HTR-8/SVneo (cell line): Measurements from ENCODE around the gene TLE1.
A peak's percentile ranks its signal among the peaks of the same experiment; 100 is the strongest.

ENCODE experiments used
- DNase-seq: peaks from one replicate; pipeline ENCODE4 v3.0.0; 2011; ENCODE audit warnings: low spot score, mixed read lengths; ENCODE audit not compliant: insufficient read length
- FAIRE-seq: peaks from 2 replicates; lab custom pipeline; 2011; peaks lifted over from hg19 to GRCh38; lab: Jason Lieb, UNC

Gene TLE1

DNA sequence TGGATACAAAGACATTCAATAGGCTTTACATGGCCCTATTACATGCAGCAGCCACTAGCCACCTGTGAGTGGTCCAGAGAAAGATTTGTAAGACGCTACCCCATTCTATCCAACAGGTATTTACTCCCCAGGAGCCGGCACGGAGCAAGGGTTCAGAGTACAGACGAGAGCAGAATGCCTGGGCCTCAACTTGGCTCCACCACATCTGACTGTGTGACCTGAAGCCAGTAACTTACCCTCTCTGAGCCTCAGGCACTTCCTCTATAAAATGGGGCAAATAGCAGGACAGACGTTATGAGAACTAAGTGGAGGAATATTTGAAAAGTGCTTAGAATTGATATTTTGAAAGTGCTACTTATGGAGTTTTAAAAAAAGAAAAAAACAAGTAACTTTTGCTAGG, 100.0 kb downstream of the TLE1 start:
- no peak for FAIRE-seq
- no peak for DNase-seq

DNA sequence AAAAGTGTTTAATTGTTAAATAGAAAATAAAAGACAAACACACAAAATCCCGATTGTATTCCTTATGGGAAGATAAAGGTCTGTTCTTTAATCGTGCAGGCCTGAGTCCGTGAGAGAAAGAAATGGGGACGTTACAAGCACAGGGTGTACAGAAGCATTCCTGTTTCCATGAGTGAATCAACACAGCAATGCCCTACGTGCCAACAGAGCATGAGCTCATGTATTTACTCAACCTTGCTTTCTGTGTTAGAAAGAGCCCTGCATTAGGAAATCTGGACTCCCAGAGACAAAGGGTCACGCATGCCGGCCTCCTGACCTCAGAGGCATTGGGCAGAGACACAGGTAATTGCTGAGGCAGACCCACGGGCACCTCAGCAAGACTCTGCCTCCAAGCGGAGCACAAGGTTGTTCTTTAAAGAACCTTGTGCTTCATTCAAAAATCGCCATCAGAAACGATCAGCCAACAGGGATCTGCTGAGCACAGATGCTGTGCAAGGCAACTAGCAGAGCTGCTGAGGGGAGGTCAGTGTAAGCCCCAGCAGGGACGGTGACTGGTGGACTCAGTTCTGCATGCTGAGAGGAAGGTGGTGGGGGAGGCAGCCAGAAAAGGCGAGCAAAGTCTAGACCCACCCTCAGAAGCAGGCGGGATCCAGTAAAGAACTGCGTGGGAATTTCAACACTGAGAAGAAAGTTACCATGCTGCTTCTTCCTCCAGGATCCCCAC, 101.0 kb downstream of the TLE1 start:
- DNase-seq (no peak), FAIRE-seq (no peak)

- FAIRE-seq (no peak), DNase-seq (no peak)
These were observed 102.6 kb downstream of the TLE1 start for GRCh38 chr9:81586786-81587185.

GRCh38 chr9:81585191-81585763, 104.1 kb downstream of the TLE1 start:
- FAIRE-seq (no peak), DNase-seq (no peak)

DNA sequence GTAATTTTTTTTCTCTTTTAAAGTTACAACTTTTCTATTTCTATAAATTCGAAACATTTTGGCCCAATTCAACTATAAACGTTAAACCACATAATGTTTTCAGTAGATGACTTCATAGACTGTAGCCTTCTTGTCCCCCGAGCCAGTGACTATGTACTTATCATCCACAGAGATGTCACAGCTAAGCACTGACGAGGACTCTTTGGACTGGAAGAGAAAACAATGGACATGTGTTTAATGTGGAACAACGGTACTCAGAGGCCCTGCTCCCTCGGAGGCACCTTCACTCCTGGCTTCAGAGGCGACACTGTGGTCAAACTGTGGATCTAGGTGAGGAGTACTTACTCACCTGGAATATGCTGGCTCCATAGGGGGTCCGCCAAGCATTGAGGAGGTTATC, 105.2 kb downstream of the TLE1 start:
- DNase-seq, result no peak
- FAIRE-seq, result no peak

- FAIRE-seq (no peak), DNase-seq (no peak)
These were observed 107.4 kb downstream of the TLE1 start for GRCh38 chr9:81581986-81582385.

- no peak for FAIRE-seq
- DNase-seq, result no peak
These were observed 110.0 kb downstream of the TLE1 start for GRCh38 chr9:81579381-81579780.

GRCh38 chr9:81578606-81579005, 110.7 kb downstream of the TLE1 start:
- FAIRE-seq (no peak), DNase-seq (no peak)

DNA sequence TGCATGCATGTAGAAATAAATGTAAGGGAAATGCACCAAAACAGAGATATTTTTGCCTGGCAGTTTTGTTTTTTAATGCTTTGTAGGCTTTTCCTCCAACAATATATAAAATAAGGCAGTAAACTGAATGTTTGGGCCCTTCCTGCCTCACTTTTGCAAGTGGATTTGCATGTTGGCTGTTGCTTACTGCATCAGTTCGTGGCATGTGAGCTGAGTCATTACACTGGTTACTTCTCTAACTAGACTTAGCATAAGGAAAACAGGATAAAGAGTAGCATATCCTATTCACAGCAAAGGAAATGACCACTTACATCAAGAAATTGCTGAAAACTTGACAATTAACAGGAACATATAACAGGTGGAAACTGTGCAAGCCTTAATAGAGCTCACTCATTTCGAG, 113.4 kb downstream of the TLE1 start:
- FAIRE-seq (no peak), DNase-seq (no peak)

GRCh38 chr9:81574405-81574804, 114.9 kb downstream of the TLE1 start:
- DNase-seq (no peak), FAIRE-seq (no peak)

- no peak for DNase-seq
- no peak for FAIRE-seq
These were observed 115.7 kb downstream of the TLE1 start for GRCh38 chr9:81573415-81574321.

- DNase-seq, result no peak
- no peak for FAIRE-seq
These were observed 119.3 kb downstream of the TLE1 start for GRCh38 chr9:81570083-81570482.

GRCh38 chr9:81566074-81566698, 123.2 kb downstream of the TLE1 start:
- no peak for FAIRE-seq

DNA sequence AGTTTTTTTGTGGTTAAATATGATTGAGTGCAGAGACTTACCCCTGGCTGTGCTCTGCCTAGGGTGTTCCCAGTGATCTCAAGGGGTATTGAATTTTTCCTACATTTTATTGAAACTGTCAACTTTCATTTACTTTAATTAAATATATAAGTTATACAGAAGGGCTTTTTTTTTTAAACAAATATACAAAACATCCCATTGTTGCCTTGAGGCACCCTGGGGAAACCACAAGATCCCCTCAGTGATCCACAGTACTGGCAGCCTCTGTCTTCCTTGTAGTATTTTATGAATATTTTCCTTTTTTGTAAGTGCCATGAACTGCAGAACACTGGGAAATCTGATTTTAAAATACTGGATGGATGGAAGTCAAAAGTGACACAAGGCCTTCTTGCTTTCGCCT, 123.7 kb downstream of the TLE1 start:
- DNase-seq (no peak), FAIRE-seq (no peak)

More at GRCh38 chr9:81566074-81566698, 123.2 kb downstream of the TLE1 start:
- DNase-seq, result no peak

DNA sequence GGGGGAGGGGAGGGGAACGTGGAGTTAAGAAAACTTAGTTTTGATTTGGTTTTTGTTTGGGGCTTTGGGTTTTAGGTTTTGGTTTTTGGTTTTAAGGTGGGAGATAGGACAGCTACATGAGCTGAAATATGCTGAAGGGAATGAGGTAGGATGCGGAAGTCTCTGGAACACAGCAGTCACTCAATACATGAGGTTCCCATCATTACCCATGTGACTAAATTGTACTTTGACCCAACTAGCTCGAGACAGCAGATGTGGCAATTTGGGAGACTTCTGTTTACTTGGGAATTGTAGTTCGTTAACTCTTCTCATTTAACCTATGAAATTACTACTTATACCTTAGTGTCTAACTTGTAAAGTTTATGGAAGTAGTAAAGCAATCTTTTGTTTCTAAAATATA, 124.2 kb downstream of the TLE1 start:
- FAIRE-seq (no peak), DNase-seq (no peak)

DNA sequence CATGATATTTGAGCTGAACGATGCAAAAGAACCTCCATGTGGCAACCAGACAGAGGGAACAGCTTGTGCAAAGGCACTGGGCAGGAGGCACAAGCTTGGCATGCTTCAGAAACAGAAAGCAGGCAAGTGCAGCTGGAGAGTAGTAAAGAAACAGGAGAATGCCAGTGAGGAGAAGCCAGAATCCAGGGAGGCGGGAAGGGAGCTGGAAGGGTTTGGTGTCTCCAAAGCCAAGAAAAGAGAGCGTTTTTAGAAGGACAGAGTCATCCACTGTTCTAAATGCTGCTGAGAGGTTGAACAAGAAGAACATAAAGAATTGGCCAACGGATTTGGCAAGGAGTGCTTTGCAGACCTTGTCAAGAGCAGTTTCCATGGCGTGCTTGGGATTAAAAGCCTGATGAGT, 124.7 kb downstream of the TLE1 start:
- FAIRE-seq, result no peak
- DNase-seq, result no peak

GRCh38 chr9:81563739-81564138, 125.6 kb downstream of the TLE1 start:
- DNase-seq (no peak), FAIRE-seq (no peak)

DNA sequence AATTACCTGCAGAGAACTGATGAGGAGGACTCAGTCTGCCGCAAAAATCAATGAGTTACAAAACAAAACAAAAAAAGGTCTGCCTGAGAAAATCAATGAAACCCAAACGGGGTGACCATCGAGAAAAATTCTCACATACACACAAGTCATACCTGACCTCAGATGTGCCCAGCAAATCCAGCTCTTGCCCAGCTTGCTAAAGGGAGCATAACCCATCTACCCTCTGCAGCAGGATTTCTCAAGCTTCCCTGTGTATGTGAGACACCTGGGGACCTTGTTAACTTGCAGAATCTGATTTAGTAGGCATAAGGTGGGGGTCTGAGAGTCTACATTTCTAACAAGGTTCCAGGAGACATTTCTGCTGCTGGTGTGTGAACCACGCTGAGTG, 126.3 kb downstream of the TLE1 start:
- FAIRE-seq (no peak), DNase-seq (no peak)

DNA sequence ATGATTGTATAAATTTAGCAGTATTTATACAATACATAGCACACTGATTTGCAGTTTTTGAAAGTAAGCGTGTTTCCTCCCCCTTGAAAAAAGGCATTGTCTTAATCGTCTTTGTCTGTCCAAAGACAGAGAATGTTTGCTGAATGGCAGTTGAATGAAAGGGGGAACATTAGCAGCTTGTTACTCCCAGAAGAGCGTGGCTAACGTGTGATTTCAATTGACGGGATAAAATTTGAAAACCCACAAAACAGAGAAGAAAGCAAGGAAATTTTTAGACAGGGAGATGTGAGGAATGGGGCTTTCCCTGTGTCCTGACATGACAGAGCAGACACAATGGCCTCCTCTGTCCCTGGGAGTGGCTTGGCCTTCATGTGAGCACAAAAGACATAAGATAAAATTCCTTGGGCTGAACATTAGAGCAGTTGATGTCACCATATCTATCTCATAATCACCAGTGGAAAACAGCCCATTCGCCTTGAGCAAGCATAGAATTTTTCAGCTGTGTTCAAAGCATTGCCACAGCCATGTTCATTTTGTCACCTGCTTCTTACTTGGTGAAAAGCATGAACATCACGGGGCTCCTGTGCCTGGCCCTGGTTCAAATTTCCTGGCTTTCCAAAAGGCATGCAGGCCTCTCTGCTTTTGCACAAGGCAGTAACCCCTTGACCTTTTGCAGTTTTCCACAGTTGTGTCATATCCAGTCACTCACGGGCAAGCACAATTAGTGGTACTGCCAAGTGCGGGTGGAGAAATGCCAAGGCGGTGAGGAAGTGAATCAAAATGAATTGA, 126.9 kb downstream of the TLE1 start:
- FAIRE-seq, result peak; percentile 79

More for the DNA sequence above, 126.9 kb downstream of the TLE1 start:
- peak; percentile 32 for DNase-seq
